SK-N-SH (cell line): ENCODE measurements around the gene SGSM2. TPM values are rescaled to one million over a fixed set of nuclear protein-coding genes. Genes with fewer than 3 reads are reported as not detected.

Experiments
- CTCF ChIA-PET: fragments of 300-600, 350-600 bp; formaldehyde crosslinking; extraction: SDS; loops from one replicate; lab custom pipeline; 2021; lab: Yijun Ruan, JAX
- POLR2A ChIA-PET: fragments of 350-600 bp; sonication (Branson Sonifier 250); formaldehyde crosslinking; extraction: SDS; loops from one replicate; lab custom pipeline; 2020; ENCODE audit warnings: antibody characterized with exemption, inconsistent platforms; lab: Yijun Ruan, JAX
- DNase-seq: peaks from one replicate; pipeline ENCODE4 v3.0.0; 2012
- H2AFZ ChIP-seq: fragments of 200-600 bp; sonication (generic); 2 replicates; pipeline ENCODE4 v1.8.1; 2016; ENCODE audit warnings: antibody characterized with exemption, mild to moderate bottlenecking, low read depth
- H3F3A ChIP-seq: fragments of 200-600 bp; sonication (generic); replicated peaks from 2 replicates; pipeline ENCODE3; 2016; ENCODE audit warnings: antibody characterized with exemption, mild to moderate bottlenecking; ENCODE audit not compliant: insufficient read depth
- H3K27ac ChIP-seq, 2 experiments: fragments of 200-500 bp in 1 of 2; fragments of 200-600 bp in 1 of 2; sonication (Bioruptor generic) in 1 of 2; sonication (generic), shearing (Covaris generic) in 1 of 2; 2 replicates each; pipeline versions ENCODE4 v1.5.1 to v1.6.1; 2014 to 2016; ENCODE audit warnings: low read depth in 2 of 2, inconsistent platforms in 1 of 2, low read length in 1 of 2, mild to moderate bottlenecking in 1 of 2, mixed read lengths in 1 of 2
- H3K27me3 ChIP-seq: fragments of 200-600 bp; sonication (generic), shearing (Covaris generic); 2 replicates; pipeline ENCODE4 v1.6.1; 2016; ENCODE audit warnings: mixed run types; ENCODE audit not compliant: insufficient read depth
- H3K36me3 ChIP-seq, 2 experiments: fragments of 200-500 bp in 1 of 2; fragments of 200-600 bp in 1 of 2; sonication (Bioruptor generic) in 1 of 2; sonication (generic) in 1 of 2; replicated peaks in 1 of 2; 2 replicates each; pipeline versions ENCODE3 to v1.5.1; 2014 to 2016; ENCODE audit warnings: low read length in 1 of 2, mild to moderate bottlenecking in 1 of 2; ENCODE audit not compliant: insufficient read depth in 2 of 2, control insufficient read depth in 1 of 2
- H3K4me1 ChIP-seq, 2 experiments: fragments of 200-500 bp in 1 of 2; fragments of 200-600 bp in 1 of 2; sonication (Bioruptor generic) in 1 of 2; sonication (generic), shearing (Covaris generic) in 1 of 2; 2 replicates each; pipeline versions ENCODE4 v1.5.1 to v1.6.1; 2014 to 2016; ENCODE audit warnings: low read depth in 1 of 2, low read length in 1 of 2, mixed run types in 1 of 2; ENCODE audit not compliant: insufficient read depth in 2 of 2, control insufficient read depth in 1 of 2
- H3K4me2 ChIP-seq: fragments of 200-600 bp; sonication (generic), shearing (Covaris generic); 2 replicates; pipeline ENCODE4 v1.6.1; 2017; ENCODE audit warnings: mixed run types
- H3K4me3 ChIP-seq, 2 experiments: fragments of 200-500 bp in 1 of 2; fragments of 200-600 bp in 1 of 2; sonication (Bioruptor generic) in 1 of 2; sonication (generic), shearing (Covaris generic) in 1 of 2; 2 replicates each; pipeline versions ENCODE4 v1.5.1 to v1.8.1; 2014 to 2016; ENCODE audit warnings: low read depth in 2 of 2, inconsistent platforms in 1 of 2, low read length in 1 of 2, mild to moderate bottlenecking in 1 of 2, mixed read lengths in 1 of 2, moderate library complexity in 1 of 2
- H3K79me2 ChIP-seq: fragments of 200-600 bp; sonication (generic); 2 replicates; pipeline ENCODE4 v1.8.1; 2017; ENCODE audit warnings: mild to moderate bottlenecking; ENCODE audit not compliant: insufficient read depth
- H3K9ac ChIP-seq: fragments of 200-600 bp; sonication (generic); 2 replicates; pipeline ENCODE4 v1.6.1; 2017; ENCODE audit warnings: mixed run types
- H3K9me2 ChIP-seq: fragments of 200-600 bp; sonication (generic); 2 replicates; pipeline ENCODE4 v1.6.1; 2017; ENCODE audit warnings: mixed run types
- H3K9me3 ChIP-seq: fragments of 200-600 bp; sonication (generic); 2 replicates; pipeline ENCODE4 v1.6.1; 2017; ENCODE audit warnings: mixed run types, mild to moderate bottlenecking, moderate library complexity
- H4K20me1 ChIP-seq: fragments of 200-600 bp; sonication (generic); 2 replicates; pipeline ENCODE4 v1.6.1; 2017; ENCODE audit warnings: mild to moderate bottlenecking, mixed run types; ENCODE audit not compliant: insufficient read depth
- FOSL2 ChIP-seq: IDR thresholded peaks from 2 replicates; pipeline ENCODE4 v1.4.0; 2012; ENCODE audit warnings: low read depth, mild to moderate bottlenecking, moderate library complexity, borderline replicate concordance
- GATA2 ChIP-seq: sonication (generic); formaldehyde crosslinking; IDR thresholded peaks from 2 replicates; pipeline ENCODE4 v1.5.0; 2020; ENCODE audit warnings: mild to moderate bottlenecking, missing genetic modification reagents
- IRF3 ChIP-seq: fragments of 150-350 bp; IDR thresholded peaks from 2 replicates; pipeline ENCODE4 v1.6.1; 2016; ENCODE audit warnings: mild to moderate bottlenecking, low read depth, low read length
- JUND ChIP-seq: IDR thresholded peaks from 2 replicates; pipeline ENCODE4 v1.4.0; 2012
- NRF1 ChIP-seq: IDR thresholded peaks from 2 replicates; pipeline ENCODE4 v1.6.1; 2012; ENCODE audit warnings: low read depth, mild to moderate bottlenecking, low read length
- PBX3 ChIP-seq: IDR thresholded peaks from 2 replicates; pipeline ENCODE4; 2012
- RAD21 ChIP-seq: IDR thresholded peaks from 2 replicates; pipeline ENCODE4 v1.6.1; 2012; ENCODE audit warnings: mild to moderate bottlenecking, low read length
- RFX5 ChIP-seq: IDR thresholded peaks from 2 replicates; pipeline ENCODE4 v1.6.1; 2012; ENCODE audit warnings: mild to moderate bottlenecking, improper control_type of control experiment, low read length
- RXRA ChIP-seq: IDR thresholded peaks from 2 replicates; pipeline ENCODE4 v1.4.0; 2012; ENCODE audit warnings: low read depth, mild to moderate bottlenecking, borderline replicate concordance
- SIN3A ChIP-seq: IDR thresholded peaks from 2 replicates; pipeline ENCODE4 v1.6.1; 2012; ENCODE audit warnings: low read depth, mild to moderate bottlenecking, low read length, moderate library complexity, borderline replicate concordance
- SMC3 ChIP-seq: IDR thresholded peaks from 2 replicates; pipeline ENCODE4 v1.6.1; 2012; ENCODE audit warnings: low read depth, low read length, improper control_type of control experiment
- TCF12 ChIP-seq: IDR thresholded peaks from 2 replicates; pipeline ENCODE4 v1.4.0; 2012
- TEAD4 ChIP-seq: IDR thresholded peaks from 2 replicates; pipeline ENCODE4 v1.4.0; 2012; ENCODE audit warnings: mild to moderate bottlenecking, borderline replicate concordance; ENCODE audit not compliant: insufficient read depth
- YY1 ChIP-seq: IDR thresholded peaks from 2 replicates; pipeline ENCODE4 v1.4.0; 2012; ENCODE audit warnings: low read depth, mild to moderate bottlenecking
- WGBS: methylation state at CpG from one replicate; pipeline ENCODE4 v1.1.6; 2017; ENCODE audit warnings: low lambda C conversion rate; 5-methylcytosine and 5-hydroxymethylcytosine counted together
- polyA plus RNA-seq, 3 experiments: library from polyadenylated mRNA; depleted of rRNA; stranded (reverse); fragments of >200 nt; gene quantifications; 2 replicates each; pipeline ENCODE4 v1.2.3, GENCODE V29; 2012
- TF ChIP-seq, protein P1 (sequence below): IDR thresholded peaks from 2 replicates; pipeline ENCODE4 v1.4.0; 2012; ENCODE audit warnings: low read depth
- TF ChIP-seq, protein P2 (sequence below): IDR thresholded peaks from 2 replicates; pipeline ENCODE4 v1.4.0; 2012; ENCODE audit warnings: low read depth, borderline replicate concordance

SGSM2 gene
- polyA plus RNA-seq, 1 of the 3 experiments (the other 2 are of a cell fraction): 85.9 TPM

GRCh38 chr17:2321399-2321798 is 15.9 kb upstream of the SGSM2 start:
- Histone ChIP-seq H3K27ac (no peak overlapping the region), H3K9me3 (no peaks in the 10 kb centered on the region), H3K36me3 (peaks cover 36 to 47% of the 10 kb centered on the region in 2 experiments), H2AFZ (no peak overlapping the region), H3K4me3 (no peak overlapping the region), H3K4me2 (no peak overlapping the region), H3F3A (peaks cover 15% of the 10 kb centered on the region), H3K9me2 (no peaks in the 10 kb centered on the region), H3K9ac (no peak overlapping the region), H3K4me1 (no peaks in the 10 kb centered on the region), H4K20me1 (peaks cover 3% of the 10 kb centered on the region; the same call in 1 of the 2 replicates), H3K79me2 (peaks cover 3% of the 10 kb centered on the region; the same call in 1 of the 2 replicates), H3K27me3 (no peaks in the 10 kb centered on the region)
- ChIA-PET CTCF (interaction anchor here (1.3 to 1.5 kb wide), 2 partner anchors 15 to 39 kb away, joined by 3 to 5 read pairs; partner anchors contain the start of gene TSR1), POLR2A (interaction anchor here (1.2 to 2.4 kb wide), 3 partner anchors 15 to 18 kb away, joined by 3 to 6 read pairs (median 3); partner anchors contain the start of genes SMG6, SRR and TSR1)
- DNase-seq: no peak
- 71% methylated on average over 1 of the region's 1 CpG for WGBS
- TF ChIP-seq GATA2 (CRISPR knock-in tag) (no peak), RXRA (no peak), PBX3 (no peak), NRF1 (no peak), RFX5 (no peak), JUND (no peak), SMC3 (no peak), IRF3 (no peak), TEAD4 (no peak), RAD21 (no peak), FOSL2 (no peak), TCF12 (no peak)
- TF ChIP-seq, protein P1, sequence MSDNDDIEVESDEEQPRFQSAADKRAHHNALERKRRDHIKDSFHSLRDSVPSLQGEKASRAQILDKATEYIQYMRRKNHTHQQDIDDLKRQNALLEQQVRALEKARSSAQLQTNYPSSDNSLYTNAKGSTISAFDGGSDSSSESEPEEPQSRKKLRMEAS: no peak
- TF ChIP-seq, protein P2, sequence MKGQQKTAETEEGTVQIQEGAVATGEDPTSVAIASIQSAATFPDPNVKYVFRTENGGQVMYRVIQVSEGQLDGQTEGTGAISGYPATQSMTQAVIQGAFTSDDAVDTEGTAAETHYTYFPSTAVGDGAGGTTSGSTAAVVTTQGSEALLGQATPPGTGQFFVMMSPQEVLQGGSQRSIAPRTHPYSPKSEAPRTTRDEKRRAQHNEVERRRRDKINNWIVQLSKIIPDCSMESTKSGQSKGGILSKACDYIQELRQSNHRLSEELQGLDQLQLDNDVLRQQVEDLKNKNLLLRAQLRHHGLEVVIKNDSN: no peak

GRCh38 chr17:2323629-2324314 is 13.5 kb upstream of the SGSM2 start:
- Histone ChIP-seq H3K27ac (no peak overlapping the region), H3K9me3 (no peaks in the 10 kb centered on the region), H3K79me2 (peaks cover 24% of the 10 kb centered on the region; the same call in 1 of the 2 replicates), H3F3A (peaks cover 11% of the 10 kb centered on the region), H3K4me2 (no peak overlapping the region), H3K27me3 (no peaks in the 10 kb centered on the region), H2AFZ (no peak overlapping the region), H3K9ac (no peak overlapping the region), H4K20me1 (peaks cover 3% of the 10 kb centered on the region; the same call in 1 of the 2 replicates), H3K36me3 (peaks cover 39 to 65% of the 10 kb centered on the region in 2 experiments), H3K4me1 (no peaks in the 10 kb centered on the region), H3K9me2 (no peaks in the 10 kb centered on the region), H3K4me3 (no peak overlapping the region)
- no peak for DNase-seq
- TF ChIP-seq SIN3A (no peak), RXRA (no peak), YY1 (no peak)
- WGBS: 83% methylated on average over 2 of the region's 2 CpGs
- POLR2A ChIA-PET: interaction anchor here (2.4 kb wide), 1 partner anchor 13 kb away, joined by 6 read pairs; the partner anchor contains the start of gene TSR1
- CTCF ChIA-PET: no interaction called here
